IPS-NIHi7 (cell line): ENCODE data around the gene SSBP2.

Experiments used
- DNase-seq: peaks from one replicate; pipeline ENCODE4 v3.0.0; 2012; ENCODE audit warnings: mixed read lengths; ENCODE audit errors: extremely low spot score

SSBP2 gene

DNA sequence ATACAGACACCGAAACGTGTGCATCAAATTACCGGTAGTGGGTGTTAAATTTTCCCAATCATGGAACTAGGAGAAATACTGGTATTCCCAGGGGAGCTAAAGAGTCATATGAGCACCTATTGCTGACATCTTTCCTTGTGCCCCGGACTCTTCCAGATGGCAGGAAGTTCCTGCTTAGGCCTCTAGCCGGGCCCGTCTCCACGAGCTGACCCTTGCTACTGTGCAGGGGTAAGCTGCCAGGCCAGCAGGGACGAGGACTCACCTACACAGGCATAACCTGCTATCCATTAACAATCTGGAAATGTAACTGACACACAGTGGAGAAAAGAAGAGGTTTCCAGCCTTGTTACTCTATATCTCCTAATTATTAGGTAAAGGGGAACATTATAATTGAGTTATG is 16.2 kb upstream of the SSBP2 start:
- DNase-seq: no peak

DNA sequence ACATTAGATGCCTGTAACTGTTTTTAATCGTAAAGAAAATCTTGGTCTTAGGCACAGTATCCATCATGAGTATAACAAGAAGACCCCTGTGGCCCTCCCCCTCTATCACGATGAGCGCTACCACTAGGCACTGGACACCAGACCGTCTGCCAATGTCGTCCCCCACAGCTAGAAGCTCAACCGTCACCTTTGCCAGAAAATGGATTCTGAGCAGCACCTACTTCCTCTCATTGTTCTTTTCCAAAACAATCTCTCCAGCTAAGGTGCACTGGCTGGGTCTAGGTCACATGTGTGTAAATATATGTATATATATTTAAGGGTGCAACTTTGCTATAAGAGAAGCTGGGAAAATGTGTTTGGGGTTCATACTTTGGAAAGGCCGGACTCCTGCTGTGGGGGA is 15.7 kb upstream of the SSBP2 start:
- no peak for DNase-seq

DNA sequence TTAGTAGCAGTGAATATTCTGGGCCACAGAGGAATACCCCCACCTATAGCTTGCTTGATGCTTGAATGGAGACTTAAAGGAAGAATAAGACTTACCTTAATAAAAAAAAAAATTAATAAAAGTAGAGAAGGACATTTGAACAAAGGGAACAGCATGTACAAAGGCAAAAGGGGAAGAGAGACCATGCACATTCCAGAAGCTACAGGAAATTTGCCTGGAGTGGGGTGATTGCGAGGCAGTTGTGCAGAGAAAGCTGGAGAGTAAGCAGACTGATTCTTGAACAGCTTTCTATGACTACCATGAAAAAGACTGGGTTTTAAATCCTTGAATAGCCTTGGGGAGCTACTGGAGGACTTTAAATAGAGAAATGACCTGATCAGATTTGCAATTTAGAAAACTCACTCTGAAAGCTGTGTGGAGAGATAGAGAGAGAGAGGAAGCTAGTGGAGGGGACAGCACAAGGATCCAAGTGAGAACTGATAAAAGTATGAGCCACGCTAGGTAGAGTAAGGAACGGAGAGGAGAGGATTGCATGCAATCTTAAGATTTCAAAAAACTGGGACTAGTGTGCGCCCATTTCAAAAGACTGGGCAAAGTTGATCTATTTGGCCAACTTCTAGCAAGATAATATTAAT is 12.5 kb upstream of the SSBP2 start:
- DNase-seq: no peak

- DNase-seq: no peak
Measured at GRCh38 chr5:81762853-81763252, 12.0 kb upstream of the SSBP2 start.

DNA sequence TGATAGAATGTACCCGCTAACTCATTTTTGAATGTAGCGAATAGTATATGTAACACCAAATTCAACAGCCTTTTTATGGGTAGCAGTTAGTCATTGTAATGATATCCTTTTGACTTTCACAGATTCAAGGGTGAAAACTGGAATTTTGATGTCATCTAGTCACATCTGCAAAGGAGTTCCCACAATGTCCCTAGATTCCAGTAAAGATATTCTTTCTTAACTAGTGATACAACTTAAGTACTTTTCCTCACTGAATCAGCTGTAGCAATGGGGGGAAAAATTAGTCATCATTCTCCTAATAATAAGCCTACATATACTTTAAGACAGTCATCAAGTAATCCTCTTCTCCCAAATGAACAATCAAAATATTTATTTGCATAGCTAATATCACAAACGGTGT is 11.5 kb upstream of the SSBP2 start:
- DNase-seq: no peak

DNA sequence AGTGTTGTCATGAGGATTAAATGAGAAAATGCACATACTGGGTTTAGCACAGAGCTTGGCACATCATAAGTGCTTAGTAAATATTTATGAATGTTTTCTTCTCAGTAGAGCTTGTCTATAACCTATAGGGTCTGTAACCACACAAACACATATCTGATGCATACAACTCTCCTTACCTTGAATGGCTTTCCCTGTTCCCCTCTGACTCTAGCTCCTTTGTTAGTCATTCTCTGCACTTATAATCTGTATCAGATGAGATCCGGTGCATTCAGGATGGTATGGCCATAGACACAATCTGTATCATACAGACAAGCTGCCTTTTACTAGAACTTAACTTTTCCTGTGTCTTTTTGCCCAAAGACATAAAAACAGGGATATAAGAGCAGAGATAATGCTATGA is 11.1 kb upstream of the SSBP2 start:
- DNase-seq: no peak

- no peak for DNase-seq
Measured at GRCh38 chr5:81761270-81761669, 10.4 kb upstream of the SSBP2 start.

- no peak for DNase-seq
Measured at GRCh38 chr5:81760521-81760920, 9.6 kb upstream of the SSBP2 start.

DNA sequence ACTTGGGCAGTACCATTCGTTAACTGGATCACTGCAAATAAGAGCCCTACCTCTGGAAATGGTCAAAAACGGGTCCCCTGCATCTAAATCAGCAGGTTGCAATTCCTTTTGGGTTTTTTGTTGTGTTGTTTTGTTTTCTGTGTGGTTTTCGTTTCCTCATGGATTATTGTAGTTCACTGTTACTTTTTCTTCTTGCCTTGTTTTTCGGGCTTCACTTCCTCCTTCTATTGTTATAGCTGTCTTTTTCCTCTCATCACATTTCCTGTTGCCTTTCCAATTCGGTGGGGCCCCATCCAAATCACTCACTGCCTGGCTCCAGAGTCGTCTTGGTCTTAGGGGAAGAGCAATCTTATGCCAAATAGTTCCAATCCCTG is 8.7 kb upstream of the SSBP2 start:
- DNase-seq: no peak

DNA sequence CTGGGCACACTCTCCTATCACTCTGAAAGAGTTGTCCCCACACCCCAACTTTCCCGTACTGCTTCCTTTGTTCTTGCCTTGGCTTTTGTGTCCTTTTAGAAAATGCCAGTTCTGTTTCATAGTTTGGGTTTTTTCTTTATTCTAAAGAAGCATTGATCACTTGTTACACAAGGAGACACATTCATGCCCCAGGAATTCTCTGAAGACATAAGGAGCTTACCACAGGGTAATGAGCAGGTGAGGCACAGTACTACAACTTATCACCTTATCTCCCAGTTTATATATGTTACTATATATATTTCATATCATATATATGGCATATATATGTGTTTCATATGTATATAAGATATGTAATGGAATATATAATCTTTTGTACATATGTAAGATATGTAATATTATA is 6.5 kb upstream of the SSBP2 start:
- DNase-seq: no peak

- no peak for DNase-seq
Measured at GRCh38 chr5:81756016-81756415, 5.1 kb upstream of the SSBP2 start.

GRCh38 chr5:81755320-81755719 is 4.4 kb upstream of the SSBP2 start:
- DNase-seq: peak; percentile 70

DNA sequence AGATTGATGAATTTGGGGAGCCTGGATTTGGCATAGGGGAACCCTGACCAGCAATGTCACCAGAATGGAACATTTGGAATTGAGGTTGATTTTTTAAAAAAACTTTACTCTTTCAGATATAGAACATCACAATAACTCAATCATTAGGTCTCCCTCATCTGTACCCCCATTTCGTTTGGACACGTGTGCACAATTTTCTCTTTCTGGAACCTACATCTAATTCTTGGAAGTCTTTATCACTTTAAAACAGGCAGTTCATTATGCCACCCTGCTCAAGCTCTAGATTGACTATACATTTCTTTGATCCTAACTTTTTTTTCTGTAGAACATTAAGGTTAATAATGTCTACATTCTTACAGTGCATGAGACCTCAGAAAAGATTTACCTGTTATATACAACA is 3.7 kb upstream of the SSBP2 start:
- DNase-seq: no peak

- no peak for DNase-seq
Measured at GRCh38 chr5:81753429-81753828, 2.5 kb upstream of the SSBP2 start.

DNA sequence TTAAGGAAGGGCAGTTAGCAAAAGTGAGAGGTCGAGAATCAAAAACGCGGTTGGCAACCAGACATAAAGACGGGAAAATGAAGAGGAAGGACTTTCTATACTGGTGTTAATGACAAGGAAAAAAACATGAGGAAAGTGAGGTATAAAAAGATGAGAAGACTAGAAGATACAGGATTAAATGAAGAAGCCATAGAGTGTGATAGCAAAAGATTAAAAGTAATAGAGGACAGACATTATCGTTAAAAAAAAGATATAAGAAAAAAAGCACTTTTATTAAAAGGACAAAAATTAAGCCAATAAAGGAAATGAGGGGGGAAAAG is 1.7 kb upstream of the SSBP2 start:
- DNase-seq: no peak

- no peak for DNase-seq
Measured at GRCh38 chr5:81751836-81752643, 1.1 kb upstream of the SSBP2 start.

- peak; percentile 46 for DNase-seq
Measured at GRCh38 chr5:81750308-81751008, 439 bp downstream of the SSBP2 start.

DNA sequence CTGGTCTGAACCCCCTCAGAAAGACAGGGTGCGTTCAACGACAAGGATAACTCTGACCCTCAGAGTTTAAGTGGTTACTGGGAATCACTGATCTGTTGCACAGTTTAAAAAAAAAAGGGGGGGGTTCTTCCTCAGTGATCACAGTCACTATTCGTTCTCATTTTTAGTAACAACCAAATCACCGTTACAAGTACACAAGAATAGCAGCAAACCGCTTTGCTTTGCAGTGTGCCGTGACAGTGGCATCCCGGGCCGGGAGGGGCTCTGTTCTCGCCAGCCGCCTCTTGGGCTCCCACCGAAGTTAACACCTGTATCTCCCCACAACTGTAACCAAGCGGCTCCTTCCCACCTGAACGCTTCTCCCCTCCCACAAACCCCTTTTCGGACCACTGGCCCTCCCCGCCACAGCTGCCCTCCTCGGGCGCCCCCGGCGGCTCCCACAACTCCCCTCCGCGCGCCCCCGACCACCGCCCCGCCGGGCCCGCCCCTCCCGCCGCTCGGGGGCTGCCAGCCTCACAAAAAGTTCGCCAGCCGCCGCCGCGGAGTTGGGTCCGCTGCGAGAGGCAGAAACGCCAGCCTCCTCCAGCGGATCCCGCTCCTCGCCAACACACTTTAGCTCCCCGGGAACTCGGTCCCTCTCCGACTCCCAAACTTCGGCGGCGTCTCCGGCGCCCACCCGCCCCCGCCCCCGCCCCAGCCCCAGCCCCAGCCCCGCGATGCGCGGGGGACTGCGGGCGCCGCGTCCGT is 1.2 kb downstream of the SSBP2 start:
- peak; percentile 40 for DNase-seq

- no peak for DNase-seq
Measured at GRCh38 chr5:81749192-81749560, 1.7 kb downstream of the SSBP2 start.

DNA sequence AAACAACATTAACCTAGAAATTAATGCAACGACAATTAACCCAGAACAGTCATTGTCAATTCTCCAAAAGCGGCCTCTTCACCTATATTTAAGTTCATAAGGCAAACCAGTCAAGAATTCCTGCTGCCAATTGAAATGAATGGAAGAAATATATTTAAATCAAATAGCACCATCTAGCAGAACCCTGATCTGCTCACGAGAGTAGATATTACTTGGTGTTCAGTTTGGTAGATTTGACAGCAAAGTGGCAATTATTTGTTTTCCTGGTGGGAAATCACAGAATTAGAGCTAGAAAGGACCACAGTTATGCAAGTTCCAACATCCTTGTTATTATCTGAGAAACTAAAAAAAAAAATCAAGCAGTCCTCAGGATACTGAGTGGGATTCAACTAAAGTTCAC is 2.3 kb downstream of the SSBP2 start:
- no peak for DNase-seq

GRCh38 chr5:81747030-81747429 is 3.9 kb downstream of the SSBP2 start:
- no peak for DNase-seq

- no peak for DNase-seq
Measured at GRCh38 chr5:81740758-81741157, 10.1 kb downstream of the SSBP2 start.

DNA sequence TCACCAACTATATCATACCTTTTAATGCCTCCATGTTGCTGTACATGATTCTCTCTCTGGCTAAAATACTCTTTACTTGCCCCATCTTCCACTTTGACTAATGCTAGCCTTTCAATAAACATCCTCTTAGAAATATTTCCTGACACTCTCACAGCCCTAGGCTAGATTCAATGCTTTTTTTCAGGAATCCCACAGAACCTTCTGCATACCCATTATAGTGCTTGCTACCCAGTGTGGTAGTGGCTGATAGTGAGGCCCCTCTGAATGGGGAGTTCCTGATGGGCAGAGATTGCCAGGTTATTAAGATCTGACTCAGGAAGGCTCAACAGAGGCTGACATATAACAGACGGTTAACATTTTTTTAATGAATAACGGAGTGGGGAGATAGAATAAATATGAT is 11.6 kb downstream of the SSBP2 start:
- DNase-seq: no peak
